Fibroblast of peridontal ligament (primary cell): ENCODE data around the gene LRP8.
"Not testable (repeated sequence)": the region's sequence is repeated elsewhere in the genome, so short reads cannot be mapped to it uniquely, and the experiment has no call there.

Experiments used
- DNase-seq: peaks from one replicate; pipeline ENCODE4 v3.0.0-alpha.2; 2010; ENCODE audit errors: extremely low read depth

Gene LRP8

GRCh38 chr1:53210954-53211353 is 116.9 kb downstream of the LRP8 start:
- DNase-seq, result no peak

DNA sequence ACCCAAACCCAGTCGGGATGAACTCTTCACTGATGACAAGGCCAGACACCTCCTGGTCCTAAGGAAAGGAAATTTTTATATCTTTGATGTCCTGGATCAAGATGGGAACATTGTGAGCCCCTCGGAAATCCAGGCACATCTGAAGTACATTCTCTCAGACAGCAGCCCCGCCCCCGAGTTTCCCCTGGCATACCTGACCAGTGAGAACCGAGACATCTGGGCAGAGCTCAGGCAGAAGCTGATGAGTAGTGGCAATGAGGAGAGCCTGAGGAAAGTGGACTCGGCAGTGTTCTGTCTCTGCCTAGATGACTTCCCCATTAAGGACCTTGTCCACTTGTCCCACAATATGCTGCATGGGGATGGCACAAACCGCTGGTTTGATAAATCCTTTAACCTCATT is 117.5 kb downstream of the LRP8 start:
- no peak for DNase-seq

DNA sequence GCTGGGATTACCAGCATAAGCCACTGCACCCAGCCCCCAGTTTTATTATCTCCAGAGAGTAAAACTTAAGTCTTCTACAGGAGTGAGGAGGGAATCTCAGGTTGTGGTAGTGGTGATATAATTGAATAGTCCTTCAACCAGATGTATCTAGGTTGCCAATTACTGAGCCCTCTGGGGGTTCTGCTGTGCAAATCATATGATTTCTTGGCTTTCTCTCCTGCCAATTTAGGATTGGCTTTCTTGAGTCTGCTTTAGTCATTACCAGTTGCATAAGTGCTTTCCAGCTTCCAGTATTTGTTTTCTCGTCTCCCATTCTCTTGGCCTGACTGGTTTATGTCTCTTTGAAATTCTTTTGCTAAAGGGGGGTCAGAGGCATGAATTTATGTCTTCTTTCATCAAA is 120.1 kb downstream of the LRP8 start:
- DNase-seq, result peak; percentile 88

GRCh38 chr1:53206735-53207379 is 121.0 kb downstream of the LRP8 start:
- DNase-seq, result peak; percentile 84

GRCh38 chr1:53206083-53206685 is 121.7 kb downstream of the LRP8 start:
- not testable (repeated sequence) for DNase-seq

- not testable (repeated sequence) for DNase-seq
Observed at GRCh38 chr1:53205496-53205895, 122.4 kb downstream of the LRP8 start.

DNA sequence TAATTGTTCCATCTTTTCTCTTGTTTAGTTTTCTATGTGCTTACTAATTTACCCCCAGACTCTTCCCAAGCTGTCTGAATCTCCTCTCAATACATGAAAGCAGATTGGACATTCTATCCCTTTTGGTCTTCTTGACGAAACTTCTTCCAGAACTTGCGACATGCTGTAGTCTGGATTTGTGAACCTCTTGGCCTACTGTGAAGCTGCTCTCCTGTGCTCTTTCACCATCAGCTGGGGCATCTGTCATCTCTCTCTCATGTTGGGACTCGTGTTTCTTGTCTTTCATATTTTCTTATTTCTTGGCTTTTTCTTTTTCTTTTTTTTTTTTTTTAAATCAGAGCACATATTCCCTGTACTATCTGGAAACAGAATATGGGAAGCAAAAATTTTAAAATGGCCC is 124.4 kb downstream of the LRP8 start:
- DNase-seq, result no peak

DNA sequence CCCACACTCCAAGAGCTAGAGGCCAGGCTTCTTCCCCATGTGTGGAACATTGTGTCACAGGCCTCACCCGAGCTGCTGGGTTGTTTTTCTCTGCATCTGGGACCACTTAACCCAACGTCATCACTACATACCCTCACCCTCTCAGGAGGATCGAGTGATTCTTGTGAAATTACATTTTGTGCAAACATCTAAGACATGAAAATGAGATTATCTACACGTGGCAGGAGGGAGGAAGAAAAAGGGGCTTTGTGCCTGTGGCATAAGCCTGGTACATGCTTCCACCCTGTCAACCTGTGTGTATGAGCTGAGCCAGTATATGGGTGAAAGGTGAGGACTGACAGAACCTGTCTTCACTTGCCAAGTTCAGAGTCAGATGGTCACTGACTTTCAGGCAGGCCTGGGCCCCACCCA is 129.6 kb downstream of the LRP8 start:
- peak; percentile 96 for DNase-seq

- DNase-seq, result peak; percentile 48
Observed at GRCh38 chr1:53197291-53198200, 130.3 kb downstream of the LRP8 start.

DNA sequence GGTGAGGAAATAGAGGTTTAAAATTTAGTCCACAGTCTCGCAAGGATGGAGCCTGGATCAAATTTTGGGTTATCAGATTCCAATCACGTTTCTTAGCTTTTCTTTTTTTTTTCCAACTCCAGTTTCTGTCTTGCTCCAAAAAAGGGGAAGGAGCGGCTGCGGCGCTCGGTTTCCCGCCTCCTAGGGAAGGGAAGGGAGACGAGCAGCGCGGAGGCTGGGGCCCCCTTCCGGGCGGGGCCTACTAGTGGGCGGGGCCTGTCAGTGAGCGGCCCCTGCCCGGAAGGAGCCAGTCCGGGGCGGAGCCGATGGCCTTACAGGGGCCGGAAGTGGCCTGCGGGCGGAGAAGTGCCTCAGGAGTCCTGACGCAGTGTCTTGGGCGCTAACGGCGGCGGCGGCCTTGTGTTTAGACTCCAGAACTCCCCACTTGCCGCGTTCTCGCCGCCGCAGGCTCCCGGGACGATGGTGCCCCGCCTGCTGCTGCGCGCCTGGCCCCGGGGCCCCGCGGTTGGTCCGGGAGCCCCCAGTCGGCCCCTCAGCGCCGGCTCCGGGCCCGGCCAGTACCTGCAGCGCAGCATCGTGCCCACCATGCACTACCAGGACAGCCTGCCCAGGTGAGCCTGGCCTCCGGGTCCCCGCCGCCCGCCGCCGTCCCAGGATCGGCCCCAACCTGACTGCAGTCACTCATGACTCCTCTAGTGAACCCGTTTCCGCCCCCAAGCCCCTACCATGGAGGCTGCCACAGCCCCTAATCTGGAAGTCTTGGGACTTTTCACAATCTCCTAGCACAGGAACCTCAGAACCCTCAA is 131.2 kb downstream of the LRP8 start, which contains the start of gene CPT2:
Gene CPT2 (plus strand): TSS at position 340 of the 806 bp plus-strand sequence. CDS start 120 bp downstream, at position 460.
- peak; percentile 88 for DNase-seq

DNA sequence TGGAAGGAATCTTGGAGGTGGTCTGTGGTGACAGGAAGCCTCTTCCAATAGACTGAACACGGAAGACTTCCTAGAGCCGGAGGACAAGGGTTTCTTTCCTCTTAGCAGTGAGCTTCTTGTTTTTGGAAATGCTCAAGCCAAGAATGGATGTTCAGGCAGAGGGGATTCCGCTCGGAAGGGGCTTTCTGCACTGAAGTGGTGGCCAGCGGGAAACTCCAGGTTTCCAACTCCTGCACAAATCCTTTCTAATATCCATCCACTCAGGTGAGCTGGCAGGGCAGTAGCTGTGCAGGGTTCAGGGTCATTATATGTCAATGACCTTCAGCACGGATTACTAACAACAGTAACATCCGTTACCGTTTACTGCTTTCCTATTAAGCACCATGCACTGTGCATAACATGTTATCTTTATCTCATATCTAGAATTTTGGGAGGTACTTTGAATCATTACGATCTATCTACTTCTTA is 131.8 kb downstream of the LRP8 start:
- no peak for DNase-seq

DNA sequence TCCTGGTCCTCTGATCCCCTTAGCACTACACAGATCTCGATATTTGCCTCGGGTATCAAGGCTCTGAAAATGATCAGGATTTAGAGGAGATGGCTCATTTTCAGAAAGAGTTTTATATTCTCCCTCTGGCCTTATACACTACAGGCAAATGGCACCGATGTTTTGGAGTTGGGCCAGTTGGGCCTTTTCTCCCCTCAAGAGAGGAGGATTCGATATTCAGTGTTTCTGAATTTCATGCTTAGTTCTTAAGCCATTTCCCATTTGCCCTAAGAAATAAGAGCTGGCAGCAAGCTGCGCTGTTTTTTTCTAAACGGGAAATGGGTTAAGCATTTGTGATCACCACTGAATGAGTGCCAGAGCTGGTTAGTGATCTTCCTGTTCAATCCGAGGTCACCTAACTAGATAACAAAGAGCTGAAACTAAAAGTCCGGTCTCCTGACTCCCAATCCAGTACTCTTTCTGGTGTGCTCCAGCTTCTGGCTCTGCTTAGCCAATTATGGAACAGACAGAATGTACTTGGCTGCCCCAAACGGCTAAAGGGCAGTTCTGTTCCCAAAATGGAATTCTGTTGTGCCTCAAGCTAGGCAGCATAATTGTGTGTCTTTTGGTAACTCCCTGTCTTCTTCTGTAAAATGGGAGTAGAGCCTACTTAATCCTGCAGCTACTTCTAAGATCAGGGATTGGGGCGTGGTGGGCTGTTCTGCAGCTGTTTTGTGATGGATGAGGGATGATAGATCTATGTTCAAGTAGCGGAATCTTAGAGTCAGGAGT is 132.4 kb downstream of the LRP8 start:
- no peak for DNase-seq
